Measurements from ENCODE around the gene GABARAP.
A peak's percentile ranks its signal among the peaks of the same experiment; 100 is the strongest.

Gene GABARAP

DNA sequence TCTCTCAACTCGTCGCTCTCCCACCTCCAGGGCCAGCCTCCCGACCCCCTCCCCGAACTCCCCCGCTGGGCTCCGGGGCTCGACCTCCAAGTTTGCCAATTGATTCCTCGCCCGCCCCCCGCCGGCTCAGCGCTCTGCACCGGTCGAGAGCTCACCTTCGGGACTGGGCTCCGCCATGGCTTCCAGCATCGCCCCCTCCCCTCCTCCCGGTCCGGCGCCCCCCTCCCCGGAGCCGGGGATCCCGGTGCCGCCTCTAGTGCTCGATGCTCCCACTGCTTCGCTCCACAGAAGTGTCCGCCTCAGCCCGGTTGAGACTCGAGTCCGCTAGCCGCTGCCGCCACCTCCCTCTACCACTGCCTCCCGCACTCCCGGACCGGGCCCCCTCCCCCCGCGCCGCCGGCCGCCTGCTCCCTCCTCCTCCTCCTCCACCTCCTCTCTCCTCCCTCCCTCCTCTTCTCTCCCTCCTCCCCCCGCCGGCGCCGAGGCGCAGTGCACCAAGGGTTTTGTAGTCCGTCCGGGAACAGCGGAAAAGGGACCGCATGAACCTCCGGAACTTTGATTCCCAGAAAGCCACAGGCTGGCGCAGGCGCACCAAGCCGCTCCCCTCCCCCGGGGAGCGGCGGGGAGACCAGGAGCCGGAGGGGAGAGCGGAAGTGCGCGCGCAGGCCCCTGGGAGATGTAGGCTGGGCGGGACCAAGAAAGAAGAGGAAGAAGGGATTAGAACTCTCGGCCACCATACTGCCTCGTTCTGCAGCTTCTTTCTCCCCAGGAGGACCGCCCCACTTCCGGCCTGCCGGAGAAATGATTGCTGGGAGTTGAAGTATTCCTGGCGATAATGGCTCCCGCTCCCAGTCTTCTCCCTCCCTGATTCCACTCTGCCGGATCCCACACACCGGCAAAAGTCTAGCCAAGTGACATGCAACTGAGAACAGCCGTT lies 2.9 kb downstream of the GABARAP start, which contains the start of gene PHF23:
Gene PHF23 (minus strand): TSS at position 367 of the 937 bp plus-strand sequence. CDS start 178 bp downstream, at position 189.
- DNase-seq (ENCODE audit: low spot score): peak; percentile 92

DNA sequence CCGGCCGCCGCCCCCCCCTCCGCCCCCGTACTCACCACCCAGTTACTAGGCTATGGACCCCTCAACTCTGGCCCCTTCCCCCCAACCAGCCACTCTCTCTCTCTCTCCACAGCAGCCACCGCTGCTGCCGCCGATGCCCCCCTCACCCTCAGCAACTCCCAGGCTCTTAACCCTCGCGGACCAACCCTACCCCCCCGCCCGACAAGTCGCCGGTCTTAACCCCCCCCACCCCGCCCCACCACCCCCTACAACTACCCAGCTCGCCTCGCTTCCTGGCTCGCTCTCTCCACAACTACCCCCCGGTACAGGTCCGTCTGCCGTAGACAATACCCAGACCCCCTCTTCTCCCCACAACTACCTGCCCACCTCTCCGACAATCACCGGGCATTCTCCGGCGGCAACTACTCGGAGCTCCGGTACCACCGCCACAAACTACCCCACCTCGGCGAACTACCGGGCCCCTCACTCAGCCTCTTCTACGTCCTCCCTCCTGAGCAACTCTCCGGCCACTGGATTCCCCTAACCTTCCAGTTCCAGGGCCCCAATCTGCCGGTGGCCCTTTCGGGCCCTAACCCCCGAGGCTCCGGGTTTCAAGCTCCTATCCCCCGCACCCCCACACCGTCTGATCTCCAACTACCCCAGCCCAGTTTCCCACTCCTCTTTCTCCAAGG lies 3.7 kb downstream of the GABARAP start:
- peak; percentile 24 for DNase-seq (ENCODE audit: low spot score)

DNA sequence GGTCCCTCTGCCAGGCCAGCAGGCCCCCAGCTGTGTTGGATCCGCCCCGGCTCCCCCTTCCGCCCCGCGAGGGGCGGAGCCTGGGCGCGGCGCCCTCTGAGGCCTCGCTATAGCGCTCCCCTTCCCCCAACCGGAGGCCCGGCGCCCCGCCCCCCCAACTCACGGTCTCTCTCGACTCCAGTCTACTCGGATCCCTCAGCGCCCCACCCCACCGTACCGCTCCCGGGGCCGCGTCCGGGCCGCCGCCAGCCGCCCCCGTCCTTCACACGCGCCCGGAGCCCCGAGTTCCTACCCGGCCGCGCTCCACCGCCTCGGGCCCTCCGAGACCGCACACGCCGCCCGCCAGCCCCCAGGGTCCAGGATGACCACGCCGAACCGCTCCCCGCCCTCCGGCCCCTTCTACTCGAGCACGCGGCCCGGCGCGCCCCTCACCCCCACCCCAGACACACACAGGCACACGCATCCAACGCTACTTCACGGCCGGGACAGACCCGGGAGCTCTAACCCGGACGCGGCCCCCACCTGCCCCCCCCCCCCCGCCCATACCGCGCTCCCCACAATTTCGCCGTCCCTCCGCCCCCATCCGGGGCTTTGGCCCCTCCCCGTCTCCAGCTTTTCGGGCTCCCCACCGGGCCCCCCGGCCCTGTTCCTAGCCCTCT lies 4.4 kb downstream of the GABARAP start:
- peak; percentile 70 for DNase-seq (ENCODE audit: low spot score)

DNA sequence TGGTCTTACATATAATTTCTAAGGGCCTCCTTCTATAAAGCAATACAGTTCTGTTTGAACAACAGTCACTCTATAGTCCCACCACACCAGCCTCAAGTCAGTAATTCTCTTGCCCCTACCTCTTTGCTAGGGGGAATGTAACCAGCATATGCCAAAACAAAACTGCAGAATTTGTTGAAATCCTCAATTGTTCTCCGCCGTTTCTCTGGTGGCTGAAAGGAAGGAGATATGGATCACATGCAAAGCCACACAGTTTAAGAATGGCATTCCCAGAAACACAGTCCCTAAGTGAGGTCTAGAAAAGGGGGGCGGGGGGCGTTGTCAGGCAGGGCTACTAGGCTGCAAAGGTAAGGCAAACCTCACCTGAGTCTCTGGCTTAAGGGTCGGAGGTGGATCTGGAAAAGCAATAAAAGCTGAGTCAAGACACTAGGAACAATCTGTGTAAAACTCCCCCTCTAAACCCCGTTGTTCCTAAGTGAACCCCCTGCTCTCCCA lies 4.9 kb downstream of the GABARAP start:
- no peak for DNase-seq (ENCODE audit: low spot score)

DNA sequence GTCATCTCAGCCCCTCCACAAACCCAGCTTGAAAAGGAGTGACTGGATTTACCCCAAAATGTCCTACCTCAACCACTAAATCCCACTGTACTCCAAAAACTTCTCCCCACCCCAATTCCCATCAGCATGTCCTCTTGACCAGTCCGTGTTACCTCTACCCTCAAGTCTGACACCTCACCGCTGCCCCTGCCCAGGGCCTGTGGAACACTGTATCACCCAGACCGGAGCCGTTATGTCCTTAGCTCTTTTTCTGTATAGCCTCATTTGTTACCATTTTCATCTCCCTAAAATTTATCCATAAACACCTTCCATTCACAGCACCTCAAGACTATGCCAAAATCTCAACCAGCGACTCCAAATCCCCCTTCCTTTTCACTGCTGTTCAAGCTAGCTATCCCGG lies 5.4 kb downstream of the GABARAP start:
- no peak for DNase-seq (ENCODE audit: low spot score)

DNA sequence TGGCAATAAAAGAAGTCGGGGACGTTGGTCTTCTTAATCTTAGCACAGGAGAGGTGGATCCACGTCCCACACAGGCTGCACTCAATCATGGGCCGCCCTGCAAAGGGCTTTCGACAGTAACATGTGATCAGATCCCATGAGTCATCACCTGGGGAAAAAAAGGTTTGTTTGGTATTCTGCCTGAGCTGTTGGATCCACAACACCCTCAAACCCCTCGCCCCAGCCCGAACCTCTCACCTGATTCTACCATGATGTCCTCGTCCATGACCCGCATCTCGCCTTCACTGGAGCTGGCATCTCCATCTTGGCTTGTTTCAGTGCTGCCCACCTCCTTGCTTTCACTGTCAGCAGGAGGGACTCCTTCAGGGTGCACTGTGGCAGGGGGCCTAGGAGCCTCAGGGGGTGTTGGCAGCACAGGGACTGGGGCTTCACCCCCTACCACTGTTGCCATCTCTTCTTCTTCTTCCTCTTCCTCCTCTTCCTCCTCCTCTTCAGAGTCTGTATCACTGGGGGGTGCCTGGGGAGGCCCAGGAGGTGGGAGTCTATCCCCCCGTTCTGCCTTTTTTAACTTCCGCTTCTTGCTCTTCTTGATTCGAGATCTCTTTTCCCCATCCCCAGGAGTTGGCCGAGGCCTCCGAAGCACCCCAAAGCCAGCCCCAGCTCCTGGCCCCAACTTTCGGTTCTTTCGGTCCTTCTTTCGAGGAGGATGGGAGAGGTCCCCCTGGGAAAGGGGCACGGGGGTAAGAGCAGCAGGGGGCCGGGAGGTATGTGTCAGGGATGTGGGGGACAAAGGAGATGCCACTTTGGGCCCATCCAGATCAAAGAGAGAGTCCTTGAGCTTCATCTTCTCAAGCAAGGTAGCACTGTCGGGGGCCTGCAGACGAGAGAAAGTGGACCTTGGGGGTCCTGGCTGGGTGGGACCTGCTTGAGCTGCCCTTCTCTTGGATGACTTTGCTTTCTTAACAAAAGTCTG lies 6.3 kb downstream of the GABARAP start:
- no peak for DNase-seq (ENCODE audit: low spot score)

DNA sequence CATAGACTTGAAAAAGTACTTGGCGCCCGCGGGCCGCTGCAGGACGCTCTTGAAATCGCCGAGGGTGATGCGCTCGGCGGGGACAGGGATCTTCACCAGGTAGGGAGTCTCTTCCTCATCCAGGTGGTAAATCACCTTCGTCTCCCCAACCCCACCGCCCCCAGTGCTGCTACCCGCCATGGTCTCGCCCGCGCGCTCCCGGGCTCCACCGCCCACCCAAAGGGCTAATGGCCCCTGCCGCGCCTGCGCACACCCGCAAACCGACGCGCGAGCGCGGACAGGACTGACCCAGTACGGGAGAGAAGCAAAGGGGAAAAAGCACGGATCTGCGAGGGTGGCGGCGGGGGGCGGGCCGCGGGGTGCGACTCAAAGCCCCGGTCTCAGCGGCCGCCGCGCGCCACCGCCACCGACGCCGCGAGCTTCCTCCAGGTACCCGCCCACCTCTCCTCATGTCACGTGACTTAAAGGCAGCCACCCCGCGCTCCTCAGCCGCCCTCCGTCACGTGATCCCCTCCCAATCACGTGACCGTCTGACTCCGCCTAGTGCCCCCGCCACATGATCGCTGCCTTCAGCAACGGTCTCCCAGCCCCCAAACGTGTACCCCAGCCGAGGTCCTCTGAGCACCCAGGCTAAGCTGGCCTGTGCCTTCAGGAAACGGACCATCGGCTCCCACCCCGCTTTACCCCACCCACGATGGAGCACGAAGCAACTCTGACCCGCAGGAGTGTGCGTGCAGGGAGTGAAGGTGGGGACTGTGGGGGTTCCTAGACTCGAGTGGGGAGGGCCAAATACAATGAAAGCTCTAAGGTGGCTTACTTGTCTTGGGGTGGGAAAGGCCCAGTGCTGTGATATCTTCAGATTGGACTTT lies 7.9 kb downstream of the GABARAP start, which contains the start of gene DVL2:
Gene DVL2 (minus strand): TSS at position 435 of the 869 bp plus-strand sequence. CDS start 255 bp downstream, at position 180.
- peak; percentile 89 for DNase-seq (ENCODE audit: low spot score)

DNA sequence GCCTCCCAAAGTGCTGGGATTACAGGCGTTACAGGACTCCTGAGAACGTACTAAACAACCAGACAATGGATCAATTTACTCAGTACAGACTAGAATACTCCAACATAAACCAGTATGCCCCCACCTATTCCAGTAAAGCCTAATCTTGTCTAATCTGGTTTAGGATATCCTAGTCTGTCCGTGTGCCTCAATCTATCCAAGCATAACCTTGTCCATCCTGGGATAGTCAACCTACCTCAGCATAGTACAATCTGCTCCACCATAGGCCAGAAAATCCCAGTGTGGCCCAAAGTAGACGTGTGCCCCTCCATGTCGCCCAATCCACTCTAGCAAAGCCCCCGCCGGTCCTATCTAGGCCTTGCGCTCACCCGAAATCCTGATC lies 8.6 kb downstream of the GABARAP start:
- DNase-seq (ENCODE audit: low spot score): no peak

DNA sequence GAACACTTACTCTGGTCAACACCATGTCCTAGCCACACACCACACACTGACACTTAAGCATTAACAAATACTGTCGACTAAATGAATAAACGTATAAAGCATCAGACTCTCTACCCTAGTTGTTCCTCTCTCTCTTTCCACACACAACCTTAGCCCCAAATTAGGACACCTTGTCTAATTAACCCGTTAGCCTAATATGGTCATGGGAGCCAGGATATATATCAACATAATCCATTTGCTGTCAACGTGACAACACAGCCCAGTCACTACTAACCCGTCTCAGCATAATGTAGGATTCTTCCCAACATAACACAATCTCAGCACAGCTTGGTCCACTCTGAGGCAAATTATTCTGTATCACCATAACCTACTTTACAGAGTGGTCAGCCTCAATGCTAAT lies 10.1 kb downstream of the GABARAP start:
- DNase-seq (ENCODE audit: low spot score): no peak

DNA sequence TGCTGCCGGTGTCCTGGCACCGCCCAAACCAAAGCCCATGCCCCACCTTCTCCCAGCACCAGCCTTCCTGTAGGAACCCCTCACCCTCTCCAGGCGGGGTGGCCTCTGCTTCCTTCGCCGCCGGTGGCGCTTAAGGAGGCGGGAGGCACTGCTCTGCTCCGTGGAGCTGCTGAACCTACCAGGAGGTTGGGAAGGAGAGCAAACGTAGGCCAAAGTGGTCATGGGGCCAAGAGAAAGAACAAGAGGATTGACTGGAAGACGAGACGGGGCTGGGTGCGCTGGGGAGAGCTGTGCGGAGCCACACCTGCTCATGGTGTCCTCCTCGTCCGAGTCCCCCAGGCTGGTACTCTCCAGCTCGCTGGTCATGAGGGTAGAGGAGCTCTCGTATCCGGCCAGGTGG lies 12.7 kb downstream of the GABARAP start:
- no peak for DNase-seq (ENCODE audit: low spot score)

DNA sequence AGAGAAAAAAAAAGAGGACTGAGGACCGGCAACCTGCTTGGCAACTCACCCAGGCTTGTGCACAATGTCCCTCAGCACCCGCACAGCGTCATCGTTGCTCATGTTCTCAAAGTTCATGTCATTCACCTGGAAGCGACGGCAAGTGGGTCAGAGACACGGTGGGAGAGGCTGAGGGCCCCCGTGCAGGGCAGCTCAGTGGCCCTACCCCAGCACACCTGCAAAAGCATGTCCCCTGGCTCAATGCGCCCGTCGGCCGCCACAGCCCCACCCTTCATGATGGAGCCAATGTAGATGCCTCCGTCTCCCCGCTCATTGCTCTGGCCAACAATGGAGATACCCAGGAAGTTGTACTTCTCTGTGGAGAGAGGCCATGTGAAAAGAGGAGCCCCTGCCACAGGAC lies 13.3 kb downstream of the GABARAP start:
- no peak for DNase-seq (ENCODE audit: low spot score)

DNA sequence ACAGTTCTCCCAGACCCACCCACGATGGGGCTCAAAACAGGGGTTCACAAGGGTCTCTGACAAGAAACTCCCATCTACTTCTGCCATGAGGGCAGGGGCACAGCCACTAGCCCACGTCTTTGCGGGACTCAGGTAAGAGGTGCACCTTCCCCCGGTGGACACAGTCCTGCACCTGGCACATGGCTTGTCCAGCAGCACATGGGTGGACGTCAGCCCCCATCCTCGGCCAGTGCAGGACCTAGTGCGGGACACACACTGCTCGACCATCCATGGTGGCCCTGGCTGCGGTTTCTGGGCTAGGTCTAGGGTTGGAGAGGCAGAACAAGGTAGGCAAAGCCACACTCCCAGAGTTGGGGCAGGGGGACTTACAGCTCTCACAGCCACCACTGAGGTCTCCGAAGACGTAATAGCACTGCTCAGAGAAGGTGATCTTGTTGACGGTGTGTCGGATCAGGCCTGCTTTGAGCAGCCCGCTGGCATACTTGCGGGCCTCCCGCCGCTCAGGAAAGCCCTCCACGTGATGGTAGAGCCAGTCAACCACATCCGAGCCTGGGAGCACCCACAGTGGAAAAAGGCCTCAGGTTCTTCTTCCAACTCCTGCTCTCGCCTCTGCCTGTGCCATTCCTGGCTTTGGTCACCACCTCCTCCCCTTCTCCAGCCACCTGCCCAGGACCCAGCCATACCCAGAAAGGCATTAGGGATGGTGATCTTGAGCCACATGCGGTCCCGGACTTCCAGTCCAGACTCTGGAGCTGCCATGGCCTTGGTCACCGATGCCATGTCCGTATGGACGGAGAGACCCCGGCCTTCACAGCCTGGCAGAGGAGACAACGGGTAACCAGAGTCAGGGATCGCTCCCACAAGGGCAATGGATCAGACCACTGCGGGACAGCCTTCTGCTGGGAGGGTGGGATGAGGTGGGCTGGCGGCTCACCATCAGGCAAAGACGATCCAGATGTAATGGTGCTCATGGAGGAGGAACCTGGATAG lies 15.2 kb downstream of the GABARAP start:
- no peak for DNase-seq (ENCODE audit: low spot score)

DNA sequence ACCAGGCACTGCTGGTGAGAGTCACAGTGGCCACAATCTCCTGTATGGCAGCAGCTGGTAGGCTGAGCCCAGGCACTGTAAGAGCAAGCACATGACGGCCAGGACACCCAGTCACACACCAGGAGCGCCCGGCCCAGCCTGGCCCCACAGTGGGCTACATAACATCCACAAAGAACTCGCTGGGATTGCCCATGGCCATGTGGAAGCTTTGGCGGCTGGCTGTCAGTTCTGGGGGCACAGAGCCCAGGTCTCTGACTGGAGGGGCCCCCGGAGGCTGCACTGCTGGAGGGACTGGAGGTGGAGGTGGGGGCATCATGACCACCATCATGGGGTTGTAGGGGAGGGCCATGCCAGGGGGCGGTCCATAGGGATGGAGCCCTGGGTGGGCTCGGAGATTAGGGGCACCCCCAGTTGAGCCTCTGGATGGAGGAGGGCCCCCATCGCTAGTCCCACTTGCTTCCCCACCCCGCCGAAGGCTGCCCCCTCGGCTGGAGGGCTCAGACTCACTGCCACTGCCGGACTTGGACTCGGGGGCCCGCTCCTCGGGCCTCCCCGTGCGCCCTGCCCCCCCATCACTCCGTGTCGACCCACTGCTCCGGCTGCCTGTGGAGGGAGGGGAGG lies 16.4 kb downstream of the GABARAP start:
- DNase-seq (ENCODE audit: low spot score): no peak

DNA sequence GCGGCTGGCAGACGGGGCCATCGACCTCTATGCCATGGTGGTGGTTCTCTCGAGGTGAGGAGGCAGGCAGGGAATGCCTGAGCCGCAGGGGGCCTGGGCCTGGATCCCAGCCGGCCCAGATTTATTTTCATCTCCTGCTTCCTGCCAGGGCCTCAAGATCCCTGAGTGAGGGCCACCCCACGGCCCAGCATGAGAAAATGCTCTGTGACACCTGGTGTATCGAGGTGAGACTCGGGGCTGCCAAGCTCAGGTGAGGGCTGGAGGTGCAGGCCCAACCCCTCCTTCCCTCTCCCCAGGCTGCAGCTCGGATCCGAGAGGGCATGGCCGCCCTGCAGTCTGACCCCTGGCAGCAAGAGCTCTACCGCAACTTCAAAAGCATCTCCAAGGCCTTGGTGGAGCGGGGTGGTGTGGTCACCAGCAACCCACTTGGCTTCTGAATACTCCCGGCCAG lies 17.6 kb downstream of the GABARAP start:
- DNase-seq (ENCODE audit: low spot score): no peak

DNA sequence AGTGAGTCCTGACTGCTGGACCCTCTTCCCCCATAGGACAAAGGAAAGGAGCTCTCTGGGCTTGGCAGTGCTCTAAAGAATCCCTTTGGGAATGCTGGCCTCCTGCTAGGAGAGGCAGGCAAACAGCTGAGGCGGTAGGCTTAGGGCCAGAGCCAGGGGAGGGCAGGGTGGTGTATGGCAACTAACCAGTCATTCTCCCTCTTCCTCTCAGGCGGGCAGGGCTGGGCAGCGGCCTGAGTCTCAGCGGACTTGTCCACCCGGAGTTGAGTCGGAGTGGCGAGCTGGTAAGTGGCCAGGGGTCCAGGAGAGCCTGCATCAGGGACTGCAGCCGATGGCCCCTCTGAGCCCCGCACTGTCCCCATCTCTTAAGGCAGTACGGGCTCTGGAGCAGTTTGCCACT lies 18.1 kb downstream of the GABARAP start:
- no peak for DNase-seq (ENCODE audit: low spot score)

DNA sequence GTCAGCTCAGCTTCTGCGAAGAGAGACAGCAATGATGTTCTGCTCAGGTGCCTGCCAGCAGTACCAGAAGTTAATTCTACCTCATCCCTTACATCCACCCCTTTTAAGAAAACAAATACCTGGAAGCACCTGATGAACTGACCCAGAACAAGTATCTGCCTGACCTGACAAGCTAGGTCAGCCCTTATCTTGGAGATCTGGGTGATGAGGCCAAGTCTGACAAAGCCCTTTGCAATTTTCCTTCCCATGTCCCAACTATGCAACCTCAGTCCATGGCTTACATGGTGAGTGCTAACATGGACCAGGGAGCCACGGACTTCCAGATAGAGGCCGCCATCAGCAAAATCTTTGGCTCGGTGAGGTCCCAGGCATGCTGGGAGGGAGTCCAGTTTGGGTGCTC lies 18.9 kb downstream of the GABARAP start:
- no peak for DNase-seq (ENCODE audit: low spot score)

DNA sequence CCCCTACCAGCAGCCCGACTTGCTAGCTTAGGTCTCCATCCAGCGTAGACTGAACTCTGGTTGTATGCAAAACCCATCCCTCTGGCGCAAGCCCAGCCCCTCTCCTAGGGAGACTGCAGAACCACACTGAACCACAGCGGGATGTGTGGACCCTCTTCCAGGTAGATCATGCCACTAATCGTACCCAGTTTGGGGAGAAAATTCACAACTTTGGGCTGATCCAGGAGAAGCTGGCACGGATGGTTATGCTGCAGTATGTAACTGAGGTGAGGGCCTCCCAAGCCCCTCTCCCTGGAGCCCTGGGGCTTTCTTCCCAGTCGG lies 19.3 kb downstream of the GABARAP start:
- no peak for DNase-seq (ENCODE audit: low spot score)

DNA sequence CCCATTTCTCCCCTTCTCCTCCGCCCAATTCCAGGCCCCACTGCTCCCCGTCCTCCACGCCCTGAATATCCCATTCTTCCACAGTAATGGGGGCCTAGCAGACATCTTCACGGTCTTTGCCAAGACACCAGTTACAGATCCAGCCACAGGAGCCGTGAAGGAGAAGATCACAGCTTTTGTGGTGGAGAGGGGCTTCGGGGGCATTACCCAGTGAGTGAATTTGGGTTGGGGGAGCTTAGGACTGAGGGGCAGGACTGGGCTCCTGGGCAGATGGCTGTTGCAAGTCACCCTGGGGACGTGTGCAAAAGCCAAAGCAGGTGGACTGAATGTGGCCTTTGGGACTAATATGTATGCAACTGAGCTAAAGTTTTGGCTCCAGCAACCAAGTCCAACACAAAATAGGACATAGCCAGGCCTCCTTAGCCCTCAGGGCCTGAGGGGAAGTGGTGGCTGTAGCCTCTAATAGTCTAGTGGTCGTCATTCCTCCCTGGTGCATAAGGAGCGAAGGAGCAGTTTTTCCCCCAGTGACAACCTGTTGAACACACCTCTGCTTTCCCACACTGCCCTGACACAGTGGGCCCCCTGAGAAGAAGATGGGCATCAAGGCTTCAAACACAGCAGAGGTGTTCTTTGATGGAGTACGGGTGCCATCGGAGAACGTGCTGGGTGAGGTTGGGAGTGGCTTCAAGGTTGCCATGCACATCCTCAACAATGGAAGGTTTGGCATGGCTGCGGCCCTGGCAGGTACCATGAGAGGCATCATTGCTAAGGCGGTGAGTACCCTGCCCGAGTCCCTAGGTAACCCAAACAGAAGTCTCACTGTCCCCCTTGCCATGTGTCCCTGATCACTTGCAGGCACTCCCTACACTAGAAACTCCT lies 19.9 kb downstream of the GABARAP start:
- no peak for DNase-seq (ENCODE audit: low spot score)

Data from NAMALWA (cell line).